Measurements from ENCODE around the gene APBA2.
"Not testable (repeated sequence)": the region's sequence is repeated elsewhere in the genome, so short reads cannot be mapped to it uniquely, and the experiment has no call there.

APBA2 gene

DNA sequence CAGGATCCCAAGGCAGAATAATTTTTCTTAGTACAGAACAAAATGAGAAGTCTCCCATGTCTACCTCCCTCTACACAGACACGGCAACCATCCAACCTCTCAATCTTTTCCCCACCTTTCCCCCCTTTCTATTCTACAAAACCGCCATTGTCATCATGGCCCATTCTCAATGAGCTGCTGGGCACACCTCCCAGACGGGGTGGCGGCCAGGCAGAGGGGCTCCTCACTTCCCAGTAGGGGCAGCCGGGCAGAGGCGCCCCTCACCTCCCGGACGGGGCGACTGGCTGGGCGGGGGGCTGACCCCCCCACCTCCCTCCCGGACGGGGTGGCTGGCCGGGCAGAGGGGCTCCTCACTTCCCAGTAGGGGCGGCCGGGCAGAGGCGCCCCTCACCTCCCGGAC, 36.5 kb upstream of the APBA2 start:
- not testable (repeated sequence) for H2BK15ac ChIP-seq (ENCODE audit: low read depth, poor library complexity, severe bottlenecking); H3K4me2 ChIP-seq (ENCODE audit: low read length, poor library complexity, severe bottlenecking); H3K9ac ChIP-seq (ENCODE audit: low read length); H4K8ac ChIP-seq (ENCODE audit: low read length); H3K9me3 ChIP-seq (ENCODE audit: control insufficient read depth, low read length); H3K79me1 ChIP-seq (replicated peaks; ENCODE audit: low read length, poor library complexity, severe bottlenecking); H2AFZ ChIP-seq (ENCODE audit: low read depth, low read length); H2BK5ac ChIP-seq (ENCODE audit: low read depth, low read length, poor library complexity, severe bottlenecking); H3K4me1 ChIP-seq (ENCODE audit: control insufficient read depth, insufficient read depth, low read depth, low read length); H3K27me3 ChIP-seq (ENCODE audit: control insufficient read depth in 1 of 2, insufficient read depth in 1 of 2, low read length in 2 of 2); H3K36me3 ChIP-seq (ENCODE audit: control insufficient read depth in 1 of 2, insufficient read depth in 2 of 2, low read depth in 1 of 2, low read length in 2 of 2); H3K4me3 ChIP-seq (ENCODE audit: insufficient read depth in 1 of 2, low read depth in 1 of 2, low read length in 2 of 2); H3K18ac ChIP-seq (ENCODE audit: low read depth in 1 of 2, low read length in 2 of 2); H4K91ac ChIP-seq (ENCODE audit: low read length); H3K4ac ChIP-seq (ENCODE audit: low read depth in 1 of 2, low read length in 2 of 2); H3K23ac ChIP-seq (ENCODE audit: low read length in 2 of 2); H2AK5ac ChIP-seq (ENCODE audit: low read length, severe bottlenecking); H2BK12ac ChIP-seq (ENCODE audit: low read length in 2 of 2); H2BK120ac ChIP-seq (ENCODE audit: low read depth, low read length); H3K14ac ChIP-seq (ENCODE audit: low read length in 2 of 2); H3K27ac ChIP-seq (ENCODE audit: low read length, poor library complexity, severe bottlenecking); DNase-seq
- 100% methylated on average over 2 of the region's 17 CpGs for WGBS

- not testable (repeated sequence) for H3K9ac ChIP-seq (ENCODE audit: low read length); H4K91ac ChIP-seq (ENCODE audit: low read length); H3K4me3 ChIP-seq (ENCODE audit: insufficient read depth in 1 of 2, low read depth in 1 of 2, low read length in 2 of 2); H2BK15ac ChIP-seq (ENCODE audit: low read depth, poor library complexity, severe bottlenecking); H3K4ac ChIP-seq (ENCODE audit: low read depth in 1 of 2, low read length in 2 of 2); H3K27ac ChIP-seq (ENCODE audit: low read length, poor library complexity, severe bottlenecking); H3K9me3 ChIP-seq (ENCODE audit: control insufficient read depth, low read length); H4K8ac ChIP-seq (ENCODE audit: low read length); H3K36me3 ChIP-seq (ENCODE audit: control insufficient read depth in 1 of 2, insufficient read depth in 2 of 2, low read depth in 1 of 2, low read length in 2 of 2); DNase-seq; H2BK5ac ChIP-seq (ENCODE audit: low read depth, low read length, poor library complexity, severe bottlenecking); H3K4me2 ChIP-seq (ENCODE audit: low read length, poor library complexity, severe bottlenecking); H3K4me1 ChIP-seq (ENCODE audit: control insufficient read depth, insufficient read depth, low read depth, low read length); H3K79me1 ChIP-seq (replicated peaks; ENCODE audit: low read length, poor library complexity, severe bottlenecking); H3K23ac ChIP-seq (ENCODE audit: low read length in 2 of 2); H2BK12ac ChIP-seq (ENCODE audit: low read length in 2 of 2); H2AFZ ChIP-seq (ENCODE audit: low read depth, low read length); H3K14ac ChIP-seq (ENCODE audit: low read length in 2 of 2); H3K18ac ChIP-seq (ENCODE audit: low read depth in 1 of 2, low read length in 2 of 2); H2AK5ac ChIP-seq (ENCODE audit: low read length, severe bottlenecking); H2BK120ac ChIP-seq (ENCODE audit: low read depth, low read length); H3K27me3 ChIP-seq (ENCODE audit: control insufficient read depth in 1 of 2, insufficient read depth in 1 of 2, low read length in 2 of 2)
- 98% methylated on average over 15 of the region's 31 CpGs for WGBS
These were observed 36.0 kb upstream of the APBA2 start for GRCh38 chr15:28849766-28850165.

DNA sequence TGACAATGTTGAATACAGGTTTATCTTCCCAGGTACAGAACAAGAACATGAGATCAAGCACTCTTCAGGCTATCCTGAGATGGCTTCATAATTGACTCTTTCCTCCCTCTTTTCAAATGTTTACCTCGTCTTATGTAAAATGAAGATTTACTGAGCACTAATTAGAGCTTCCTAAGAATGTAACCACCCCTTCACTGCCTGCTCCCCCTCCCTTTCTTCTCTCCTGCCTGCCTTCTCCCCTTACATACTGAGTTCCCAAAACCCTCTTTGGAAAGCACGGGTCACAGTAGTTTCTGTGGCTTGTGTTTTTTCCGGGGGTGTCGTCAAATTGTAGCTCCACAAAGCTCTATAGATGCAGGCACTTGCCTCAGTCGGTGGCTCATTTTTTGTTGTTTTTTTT, 32.1 kb upstream of the APBA2 start:
- not testable (repeated sequence) for H3K4me3 ChIP-seq (ENCODE audit: insufficient read depth in 1 of 2, low read depth in 1 of 2, low read length in 2 of 2); H2BK12ac ChIP-seq (ENCODE audit: low read length in 2 of 2); H3K36me3 ChIP-seq (ENCODE audit: control insufficient read depth in 1 of 2, insufficient read depth in 2 of 2, low read depth in 1 of 2, low read length in 2 of 2); H3K79me1 ChIP-seq (replicated peaks; ENCODE audit: low read length, poor library complexity, severe bottlenecking); H4K8ac ChIP-seq (ENCODE audit: low read length); H2BK5ac ChIP-seq (ENCODE audit: low read depth, low read length, poor library complexity, severe bottlenecking); H2AFZ ChIP-seq (ENCODE audit: low read depth, low read length); DNase-seq; H4K91ac ChIP-seq (ENCODE audit: low read length); H3K4ac ChIP-seq (ENCODE audit: low read depth in 1 of 2, low read length in 2 of 2); H3K23ac ChIP-seq (ENCODE audit: low read length in 2 of 2); H2BK120ac ChIP-seq (ENCODE audit: low read depth, low read length); H3K14ac ChIP-seq (ENCODE audit: low read length in 2 of 2); H3K4me2 ChIP-seq (ENCODE audit: low read length, poor library complexity, severe bottlenecking); H2BK15ac ChIP-seq (ENCODE audit: low read depth, poor library complexity, severe bottlenecking); H2AK5ac ChIP-seq (ENCODE audit: low read length, severe bottlenecking); H3K27me3 ChIP-seq (ENCODE audit: control insufficient read depth in 1 of 2, insufficient read depth in 1 of 2, low read length in 2 of 2); H3K27ac ChIP-seq (ENCODE audit: low read length, poor library complexity, severe bottlenecking); H3K9me3 ChIP-seq (ENCODE audit: control insufficient read depth, low read length); H3K18ac ChIP-seq (ENCODE audit: low read depth in 1 of 2, low read length in 2 of 2); H3K9ac ChIP-seq (ENCODE audit: low read length); H3K4me1 ChIP-seq (ENCODE audit: control insufficient read depth, insufficient read depth, low read depth, low read length)
- WGBS = 31% methylated on average over 4 of the region's 5 CpGs

DNA sequence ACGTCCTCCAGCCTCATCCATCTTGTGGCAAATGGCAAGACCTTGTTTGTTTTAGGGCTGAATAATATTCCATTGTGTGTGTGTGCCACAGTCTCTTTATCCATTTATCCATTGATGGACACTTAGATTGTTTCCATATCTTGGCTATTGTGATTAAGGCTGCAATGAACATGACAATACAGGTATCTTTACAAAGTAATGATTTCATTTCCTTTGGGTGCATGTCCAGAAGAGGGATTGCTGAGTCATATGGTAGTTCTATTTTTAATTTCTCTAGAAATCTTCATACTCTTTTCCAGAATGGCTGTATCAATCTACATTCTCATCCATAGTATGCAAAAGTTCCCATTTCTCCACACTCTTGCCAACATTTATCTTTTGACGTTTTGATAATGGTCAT, 31.2 kb upstream of the APBA2 start:
- no CpG with 5 or more reads among the region's 2 CpGs for WGBS
- H3K4me2 ChIP-seq (ENCODE audit: low read length, poor library complexity, severe bottlenecking); H3K36me3 ChIP-seq (ENCODE audit: control insufficient read depth in 1 of 2, insufficient read depth in 2 of 2, low read depth in 1 of 2, low read length in 2 of 2); DNase-seq; H3K4me3 ChIP-seq (ENCODE audit: insufficient read depth in 1 of 2, low read depth in 1 of 2, low read length in 2 of 2); H3K18ac ChIP-seq (ENCODE audit: low read depth in 1 of 2, low read length in 2 of 2); H2BK5ac ChIP-seq (ENCODE audit: low read depth, low read length, poor library complexity, severe bottlenecking); H3K9me3 ChIP-seq (ENCODE audit: control insufficient read depth, low read length); H2AFZ ChIP-seq (ENCODE audit: low read depth, low read length); H2BK12ac ChIP-seq (ENCODE audit: low read length in 2 of 2); H3K14ac ChIP-seq (ENCODE audit: low read length in 2 of 2); H4K91ac ChIP-seq (ENCODE audit: low read length); H3K4me1 ChIP-seq (ENCODE audit: control insufficient read depth, insufficient read depth, low read depth, low read length); H2AK5ac ChIP-seq (ENCODE audit: low read length, severe bottlenecking); H3K23ac ChIP-seq (ENCODE audit: low read length in 2 of 2); H3K27me3 ChIP-seq (ENCODE audit: control insufficient read depth in 1 of 2, insufficient read depth in 1 of 2, low read length in 2 of 2); H2BK15ac ChIP-seq (ENCODE audit: low read depth, poor library complexity, severe bottlenecking); H2BK120ac ChIP-seq (ENCODE audit: low read depth, low read length); H3K4ac ChIP-seq (ENCODE audit: low read depth in 1 of 2, low read length in 2 of 2); H3K27ac ChIP-seq (ENCODE audit: low read length, poor library complexity, severe bottlenecking); H4K8ac ChIP-seq (ENCODE audit: low read length); H3K9ac ChIP-seq (ENCODE audit: low read length); H3K79me1 ChIP-seq (replicated peaks; ENCODE audit: low read length, poor library complexity, severe bottlenecking): not testable (repeated sequence)
